Parathyroid adenoma (tissue), 2 donors: ENCODE results near the gene F2R.

Experiments used
- H2AFZ ChIP-seq: fragments of 300-600 bp; sonication (generic); one replicate; pipeline ENCODE4 v1.7.0; 2017; ENCODE audit warnings: antibody characterized with exemption, mild to moderate bottlenecking
- H3K27ac ChIP-seq: fragments of 300-600 bp; sonication (generic); one replicate; pipeline ENCODE4 v1.7.0; 2017
- H3K27me3 ChIP-seq: fragments of 300-600 bp; sonication (generic); one replicate; pipeline ENCODE4 v1.7.0; 2017; ENCODE audit warnings: low read length; ENCODE audit not compliant: control insufficient read depth, insufficient read depth
- H3K36me3 ChIP-seq: fragments of 300-600 bp; sonication (generic); one replicate; pipeline ENCODE4 v1.7.0; 2017; ENCODE audit warnings: low read length; ENCODE audit not compliant: control insufficient read depth, insufficient read depth
- H3K4me1 ChIP-seq: fragments of 300-600 bp; sonication (generic); one replicate; pipeline ENCODE4 v1.7.0; 2017; ENCODE audit warnings: control low read depth
- H3K4me2 ChIP-seq: fragments of 300-600 bp; sonication (generic); one replicate; pipeline ENCODE4 v1.7.0; 2017; ENCODE audit warnings: low read length
- H3K4me3 ChIP-seq: fragments of 300-600 bp; sonication (generic); one replicate; pipeline ENCODE4 v1.7.0; 2017; ENCODE audit warnings: low read depth, low read length
- H3K79me2 ChIP-seq: fragments of 300-600 bp; sonication (generic); one replicate; pipeline ENCODE4 v1.7.0; 2017; ENCODE audit warnings: control low read depth
- H3K9ac ChIP-seq: fragments of 300-600 bp; sonication (generic); one replicate; pipeline ENCODE4 v1.7.0; 2017; ENCODE audit warnings: mild to moderate bottlenecking
- H3K9me3 ChIP-seq: fragments of 300-600 bp; sonication (generic); one replicate; pipeline ENCODE4 v1.7.0; 2017; ENCODE audit warnings: low read length; ENCODE audit not compliant: control insufficient read depth
- TF ChIP-seq, protein P1 (sequence below): fragments of 300-600 bp; sonication (generic); IDR thresholded peaks from one replicate; pipeline ENCODE4 v1.7.0; 2017; ENCODE audit warnings: antibody characterized with exemption, mild to moderate bottlenecking
- donor health status: primary hyperparathyroidism.

F2R gene

DNA sequence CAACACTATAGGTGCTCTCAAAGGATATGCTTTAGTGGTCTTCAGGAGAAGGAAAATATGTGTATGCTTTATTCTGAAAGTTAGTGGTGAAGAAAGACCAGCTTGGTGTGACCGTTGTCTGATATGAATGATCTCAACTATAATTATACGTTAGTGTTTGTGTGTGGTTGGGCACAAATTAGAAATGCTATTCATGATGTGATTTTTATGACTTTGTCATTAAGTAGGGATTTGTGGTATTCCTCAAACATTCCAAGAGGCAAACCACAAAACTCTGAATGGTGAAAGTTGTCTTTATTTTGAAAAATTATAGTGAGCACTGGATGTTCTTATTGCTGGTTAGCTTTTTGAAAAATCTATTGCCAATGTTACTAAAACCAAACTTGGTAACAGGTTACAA is 6.2 kb upstream of the F2R start:
- H2AFZ ChIP-seq: no peak overlapping the region
- no peaks in the 10 kb centered on the region for H3K4me1 ChIP-seq
- no peaks in the 10 kb centered on the region for H3K79me2 ChIP-seq
- H3K36me3 ChIP-seq: no peaks in the 10 kb centered on the region
- H3K9ac ChIP-seq: no peak overlapping the region
- H3K9me3 ChIP-seq: no peaks in the 10 kb centered on the region
- H3K27ac ChIP-seq: no peak overlapping the region
- no peak overlapping the region for H3K4me3 ChIP-seq
- TF ChIP-seq, protein P1, sequence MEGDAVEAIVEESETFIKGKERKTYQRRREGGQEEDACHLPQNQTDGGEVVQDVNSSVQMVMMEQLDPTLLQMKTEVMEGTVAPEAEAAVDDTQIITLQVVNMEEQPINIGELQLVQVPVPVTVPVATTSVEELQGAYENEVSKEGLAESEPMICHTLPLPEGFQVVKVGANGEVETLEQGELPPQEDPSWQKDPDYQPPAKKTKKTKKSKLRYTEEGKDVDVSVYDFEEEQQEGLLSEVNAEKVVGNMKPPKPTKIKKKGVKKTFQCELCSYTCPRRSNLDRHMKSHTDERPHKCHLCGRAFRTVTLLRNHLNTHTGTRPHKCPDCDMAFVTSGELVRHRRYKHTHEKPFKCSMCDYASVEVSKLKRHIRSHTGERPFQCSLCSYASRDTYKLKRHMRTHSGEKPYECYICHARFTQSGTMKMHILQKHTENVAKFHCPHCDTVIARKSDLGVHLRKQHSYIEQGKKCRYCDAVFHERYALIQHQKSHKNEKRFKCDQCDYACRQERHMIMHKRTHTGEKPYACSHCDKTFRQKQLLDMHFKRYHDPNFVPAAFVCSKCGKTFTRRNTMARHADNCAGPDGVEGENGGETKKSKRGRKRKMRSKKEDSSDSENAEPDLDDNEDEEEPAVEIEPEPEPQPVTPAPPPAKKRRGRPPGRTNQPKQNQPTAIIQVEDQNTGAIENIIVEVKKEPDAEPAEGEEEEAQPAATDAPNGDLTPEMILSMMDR: no peak
- no peaks in the 10 kb centered on the region for H3K27me3 ChIP-seq
- no peak overlapping the region for H3K4me2 ChIP-seq

DNA sequence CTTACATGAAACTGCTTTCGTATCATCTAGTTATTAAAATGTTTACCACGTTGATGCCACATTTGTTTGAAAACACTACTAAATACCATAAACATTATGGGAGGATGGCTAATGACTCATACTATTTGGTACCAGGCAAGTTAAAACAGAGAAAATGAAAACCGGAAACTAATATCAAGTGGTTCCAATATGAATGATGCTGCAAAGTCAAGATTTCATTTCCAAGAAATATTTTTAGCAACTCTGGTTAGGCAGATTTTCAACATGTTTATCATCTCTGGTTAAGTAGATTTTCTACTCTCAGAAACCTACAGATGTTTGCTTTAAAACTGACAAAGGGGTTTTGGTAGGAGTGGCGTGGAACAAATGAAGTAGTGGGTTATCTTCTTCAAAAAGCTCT is 4.9 kb upstream of the F2R start:
- no peak overlapping the region for H2AFZ ChIP-seq
- no peak overlapping the region for H3K4me2 ChIP-seq
- TF ChIP-seq, protein P1: no peak
- H3K4me1 ChIP-seq: no peaks in the 10 kb centered on the region
- H3K36me3 ChIP-seq: no peaks in the 10 kb centered on the region
- H3K9ac ChIP-seq: no peak overlapping the region
- H3K27me3 ChIP-seq: no peaks in the 10 kb centered on the region
- no peaks in the 10 kb centered on the region for H3K79me2 ChIP-seq
- no peaks in the 10 kb centered on the region for H3K9me3 ChIP-seq
- no peak overlapping the region for H3K4me3 ChIP-seq
- H3K27ac ChIP-seq: no peak overlapping the region

DNA sequence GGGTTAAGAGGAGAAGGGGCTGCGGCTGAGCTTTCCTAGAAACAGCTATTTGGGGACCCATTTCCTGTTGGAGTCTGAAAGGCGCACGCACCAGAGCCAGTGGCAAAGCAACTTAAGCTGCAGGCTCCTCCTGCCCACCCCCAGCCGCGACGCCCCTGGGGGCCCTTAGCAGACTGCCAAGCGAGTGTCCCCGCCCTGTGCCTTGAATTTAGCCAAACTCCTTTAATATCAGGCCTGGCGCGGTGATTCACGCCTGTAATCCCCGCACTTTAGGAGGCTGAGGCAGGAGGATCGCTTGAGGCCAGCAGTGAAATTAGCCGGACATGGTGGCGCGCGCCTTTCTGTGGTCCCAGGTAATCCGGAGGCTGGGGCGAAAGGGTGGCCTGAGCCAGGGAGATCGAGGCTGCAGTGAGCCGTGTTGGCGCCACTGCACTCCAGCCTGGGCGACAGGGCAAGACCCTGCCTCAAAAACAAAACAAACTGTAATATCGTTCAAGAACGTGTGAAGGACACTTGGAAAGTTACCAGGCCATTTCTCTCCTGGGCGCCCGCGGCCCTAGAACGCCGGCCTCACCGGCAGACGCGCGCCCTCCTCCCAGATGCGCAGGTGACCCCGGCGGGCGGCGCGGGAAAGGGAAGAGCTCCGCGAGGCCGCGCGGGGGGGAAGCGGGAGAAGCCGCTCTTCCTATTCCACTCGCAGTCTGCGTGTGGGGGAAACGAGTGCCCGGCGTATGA is 1.0 kb upstream of the F2R start:
- H3K9ac ChIP-seq: no peak overlapping the region
- H3K4me3 ChIP-seq: peak overlapping the region; percentile 60
- H3K27me3 ChIP-seq: no peaks in the 10 kb centered on the region
- H3K79me2 ChIP-seq: no peaks in the 10 kb centered on the region
- no peaks in the 10 kb centered on the region for H3K36me3 ChIP-seq
- no peaks in the 10 kb centered on the region for H3K9me3 ChIP-seq
- H3K27ac ChIP-seq: no peak overlapping the region
- H2AFZ ChIP-seq: peak overlapping the region; percentile 90
- H3K4me1 ChIP-seq: peaks cover 2% of the 10 kb centered on the region
- TF ChIP-seq, protein P1: no peak
- peak overlapping the region; percentile 95 for H3K4me2 ChIP-seq

DNA sequence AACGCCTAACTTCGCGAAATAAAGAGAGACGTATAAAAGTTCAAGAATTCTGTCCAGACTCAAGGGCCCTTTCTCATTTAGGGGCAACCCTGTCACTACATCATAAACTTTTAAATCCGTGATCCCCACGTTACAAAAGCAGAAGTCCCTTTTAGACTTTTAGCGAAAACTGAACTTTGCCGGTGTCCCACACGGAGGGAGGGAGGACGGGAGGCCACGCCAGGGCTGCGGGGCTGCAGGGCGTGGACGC is 515 bp upstream of the F2R start:
- Histone ChIP-seq H3K27ac (no peak overlapping the region), H3K27me3 (no peaks in the 10 kb centered on the region), H3K4me2 (peak overlapping the region; percentile 95), H3K79me2 (no peaks in the 10 kb centered on the region), H3K9me3 (no peaks in the 10 kb centered on the region), H3K4me3 (peak overlapping the region; percentile 60), H3K4me1 (peaks cover 2% of the 10 kb centered on the region), H2AFZ (peak overlapping the region; percentile 90), H3K9ac (no peak overlapping the region), H3K36me3 (no peaks in the 10 kb centered on the region)
- TF ChIP-seq, protein P1: no peak

DNA sequence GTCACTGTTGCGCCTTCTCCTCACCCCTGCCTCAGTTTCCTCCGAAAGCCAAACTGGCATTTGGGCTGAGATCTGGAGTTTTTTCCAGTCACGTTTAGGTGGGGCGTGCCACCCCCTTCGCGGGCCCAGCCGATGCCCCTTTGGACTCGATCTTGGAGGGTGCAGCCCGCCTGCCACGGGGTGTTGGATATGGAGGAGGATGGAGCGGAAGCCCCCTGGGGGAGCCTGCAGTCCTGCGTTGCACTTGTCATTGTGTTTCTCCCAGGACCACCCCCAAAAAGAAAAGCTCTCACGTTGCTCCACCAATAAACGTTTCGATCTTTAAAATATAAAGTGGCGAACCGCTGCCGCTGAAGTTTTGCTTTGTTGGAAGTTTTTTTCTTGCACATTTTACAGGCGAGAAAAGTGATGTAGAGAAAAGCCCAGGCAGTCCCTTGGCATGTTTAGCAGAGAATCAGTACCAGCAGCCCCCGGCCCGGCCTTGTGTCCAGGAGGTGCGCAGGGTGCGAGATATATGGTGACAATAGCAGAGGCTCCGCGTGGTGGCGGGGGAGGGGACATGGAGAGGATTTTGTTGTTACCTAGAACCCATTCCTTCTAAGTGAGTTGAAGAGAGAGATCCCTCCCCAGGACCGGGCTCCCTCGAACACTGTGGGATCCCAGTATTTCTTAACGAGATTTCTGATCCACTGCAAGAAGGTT is 681 bp downstream of the F2R start:
- Histone ChIP-seq H3K79me2 (no peaks in the 10 kb centered on the region), H3K9ac (no peak overlapping the region), H3K36me3 (no peaks in the 10 kb centered on the region), H3K27me3 (no peaks in the 10 kb centered on the region), H3K4me1 (peaks cover 2% of the 10 kb centered on the region), H3K4me3 (peak overlapping the region; percentile 60), H3K9me3 (no peaks in the 10 kb centered on the region), H3K4me2 (peak overlapping the region; percentile 95), H2AFZ (peak overlapping the region; percentile 90), H3K27ac (no peak overlapping the region)
- TF ChIP-seq, protein P1: no peak
